C4-2B (cell line): ENCODE data around the gene PROSER3.

ENCODE experiments used
- ZFX ChIP-seq: fragments of 450-650 bp; IDR thresholded peaks from 2 replicates; pipeline ENCODE4 v1.6.1; 2017
- TF ChIP-seq, protein P1 (sequence below): fragments of 450-650 bp; conservative IDR thresholded peaks from 2 replicates; pipeline ENCODE4 v1.5.1; 2017; ENCODE audit warnings: mild to moderate bottlenecking

DNA sequence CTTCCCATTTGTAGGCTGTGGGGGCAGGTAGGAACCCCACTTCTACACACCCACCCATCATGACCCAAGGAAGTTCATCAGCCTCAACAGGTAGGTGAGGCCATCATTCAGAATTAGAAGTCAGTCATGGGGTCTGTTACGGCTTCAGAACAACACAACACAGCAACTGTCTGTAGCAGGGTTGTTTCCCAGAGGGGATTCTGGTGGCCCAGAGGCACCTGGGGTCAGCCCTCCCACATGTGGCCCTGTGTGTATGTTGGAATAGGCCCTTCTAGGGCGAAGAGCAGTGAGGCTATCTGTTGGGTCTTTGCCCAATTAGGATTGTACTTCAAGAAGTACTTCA, 19.1 kb upstream of the PROSER3 start:
- TF ChIP-seq, protein P1, sequence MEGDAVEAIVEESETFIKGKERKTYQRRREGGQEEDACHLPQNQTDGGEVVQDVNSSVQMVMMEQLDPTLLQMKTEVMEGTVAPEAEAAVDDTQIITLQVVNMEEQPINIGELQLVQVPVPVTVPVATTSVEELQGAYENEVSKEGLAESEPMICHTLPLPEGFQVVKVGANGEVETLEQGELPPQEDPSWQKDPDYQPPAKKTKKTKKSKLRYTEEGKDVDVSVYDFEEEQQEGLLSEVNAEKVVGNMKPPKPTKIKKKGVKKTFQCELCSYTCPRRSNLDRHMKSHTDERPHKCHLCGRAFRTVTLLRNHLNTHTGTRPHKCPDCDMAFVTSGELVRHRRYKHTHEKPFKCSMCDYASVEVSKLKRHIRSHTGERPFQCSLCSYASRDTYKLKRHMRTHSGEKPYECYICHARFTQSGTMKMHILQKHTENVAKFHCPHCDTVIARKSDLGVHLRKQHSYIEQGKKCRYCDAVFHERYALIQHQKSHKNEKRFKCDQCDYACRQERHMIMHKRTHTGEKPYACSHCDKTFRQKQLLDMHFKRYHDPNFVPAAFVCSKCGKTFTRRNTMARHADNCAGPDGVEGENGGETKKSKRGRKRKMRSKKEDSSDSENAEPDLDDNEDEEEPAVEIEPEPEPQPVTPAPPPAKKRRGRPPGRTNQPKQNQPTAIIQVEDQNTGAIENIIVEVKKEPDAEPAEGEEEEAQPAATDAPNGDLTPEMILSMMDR, result no peak
- no peak for TF ChIP-seq ZFX
